Measurements from ENCODE around the gene ADGRV1. TPM values are rescaled to one million over a fixed set of nuclear protein-coding genes. Genes with fewer than 3 reads are reported as not detected.
A peak's percentile ranks its signal among the peaks of the same experiment; 100 is the strongest.
"Not testable (repeated sequence)": the region's sequence is repeated elsewhere in the genome, so short reads cannot be mapped to it uniquely, and the experiment has no call there.

ADGRV1 gene
- total and polyA plus RNA-seq, 8 donors: 12.5 to 36.4 (median 16.9) TPM

DNA sequence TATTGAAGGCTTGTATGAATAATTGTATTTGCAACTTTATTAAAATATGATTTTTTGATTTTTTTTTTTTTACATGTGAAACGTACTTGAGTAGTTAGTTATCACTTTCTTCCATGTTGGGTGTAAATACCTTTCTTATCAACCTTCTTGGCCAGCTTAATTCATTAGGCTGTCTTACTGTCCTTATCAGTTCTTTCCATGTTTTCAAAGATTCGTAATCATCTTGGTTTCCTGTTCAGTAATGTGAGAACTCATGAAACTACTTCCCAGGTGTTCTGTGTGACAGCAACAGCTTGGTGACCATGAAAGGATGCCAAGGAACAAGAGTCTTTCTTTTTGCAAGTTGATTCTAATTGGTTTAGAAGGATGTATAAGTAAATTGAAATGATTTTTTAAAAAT, 100.0 kb downstream of the ADGRV1 start:
- H3K9me3 ChIP-seq: no peaks in the 10 kb centered on the region
- H3K4me3 ChIP-seq: no peak overlapping the region
- H3K36me3 ChIP-seq: peaks cover 0 to 2% of the 10 kb centered on the region in 2 donors
- intact Hi-C loops (cut with DNase I): no loop called here
- ATAC-seq: no peak
- DNase-seq: no peak
- no peaks in the 10 kb centered on the region for H3K4me1 ChIP-seq
- TF ChIP-seq, protein P1, sequence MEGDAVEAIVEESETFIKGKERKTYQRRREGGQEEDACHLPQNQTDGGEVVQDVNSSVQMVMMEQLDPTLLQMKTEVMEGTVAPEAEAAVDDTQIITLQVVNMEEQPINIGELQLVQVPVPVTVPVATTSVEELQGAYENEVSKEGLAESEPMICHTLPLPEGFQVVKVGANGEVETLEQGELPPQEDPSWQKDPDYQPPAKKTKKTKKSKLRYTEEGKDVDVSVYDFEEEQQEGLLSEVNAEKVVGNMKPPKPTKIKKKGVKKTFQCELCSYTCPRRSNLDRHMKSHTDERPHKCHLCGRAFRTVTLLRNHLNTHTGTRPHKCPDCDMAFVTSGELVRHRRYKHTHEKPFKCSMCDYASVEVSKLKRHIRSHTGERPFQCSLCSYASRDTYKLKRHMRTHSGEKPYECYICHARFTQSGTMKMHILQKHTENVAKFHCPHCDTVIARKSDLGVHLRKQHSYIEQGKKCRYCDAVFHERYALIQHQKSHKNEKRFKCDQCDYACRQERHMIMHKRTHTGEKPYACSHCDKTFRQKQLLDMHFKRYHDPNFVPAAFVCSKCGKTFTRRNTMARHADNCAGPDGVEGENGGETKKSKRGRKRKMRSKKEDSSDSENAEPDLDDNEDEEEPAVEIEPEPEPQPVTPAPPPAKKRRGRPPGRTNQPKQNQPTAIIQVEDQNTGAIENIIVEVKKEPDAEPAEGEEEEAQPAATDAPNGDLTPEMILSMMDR (IDR thresholded peaks at IDR 0.05): no peak
- H3K27ac ChIP-seq: no peak overlapping the region
- no peaks in the 10 kb centered on the region for H3K27me3 ChIP-seq

DNA sequence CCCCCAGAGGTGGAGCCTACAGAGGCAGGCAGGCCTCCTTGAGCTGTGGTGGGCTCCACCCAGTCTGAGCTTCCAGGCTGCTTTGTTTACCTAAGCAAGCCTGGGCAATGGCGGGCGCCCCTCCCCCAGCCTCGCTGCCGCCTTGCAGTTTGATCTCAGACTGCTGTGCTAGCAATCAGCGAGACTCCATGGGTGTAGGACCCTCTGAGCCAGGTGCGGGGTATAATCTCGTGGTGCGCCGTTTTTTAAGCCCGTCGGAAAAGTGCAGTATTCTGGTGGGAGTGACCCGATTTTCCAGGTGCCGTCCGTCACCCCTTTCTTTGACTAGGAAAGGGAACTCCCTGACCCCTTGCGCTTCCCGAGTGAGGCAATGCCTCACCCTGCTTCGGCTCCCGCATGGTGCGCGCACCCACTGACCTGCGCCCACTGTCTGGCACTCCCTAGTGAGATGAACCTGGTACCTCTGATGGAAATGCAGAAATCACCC, 109.5 kb downstream of the ADGRV1 start:
- H3K4me3 ChIP-seq; H3K4me1 ChIP-seq; H3K27me3 ChIP-seq; H3K9me3 ChIP-seq; H3K27ac ChIP-seq; H3K36me3 ChIP-seq; intact Hi-C loops (cut with DNase I); ATAC-seq: not testable (repeated sequence)
- DNase-seq: peak in 1 of 4 donors; percentile 32

DNA sequence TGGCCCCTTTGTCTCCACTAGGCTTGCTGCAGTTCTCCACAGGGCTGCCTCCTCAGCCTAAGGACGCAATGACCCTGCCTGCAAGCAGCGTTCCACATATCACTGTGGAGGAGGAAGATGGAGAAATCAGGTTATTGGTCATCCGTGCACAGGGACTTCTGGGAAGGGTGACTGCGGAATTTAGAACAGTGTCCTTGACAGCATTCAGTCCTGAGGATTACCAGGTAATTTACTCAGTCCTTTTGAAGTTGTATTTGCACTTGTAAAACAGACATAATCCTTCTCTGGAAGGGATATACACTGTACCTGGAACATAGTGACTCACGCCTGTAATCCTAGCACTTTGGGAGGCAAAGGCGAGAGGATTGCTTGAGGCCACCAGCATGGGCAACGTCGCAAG, 116.6 kb downstream of the ADGRV1 start:
- intact Hi-C loops (cut with DNase I): no loop called here
- Histone ChIP-seq H3K36me3 (no peaks in the 10 kb centered on the region), H3K4me3 (no peak overlapping the region), H3K4me1 (no peaks in the 10 kb centered on the region), H3K9me3 (no peaks in the 10 kb centered on the region), H3K27me3 (no peaks in the 10 kb centered on the region), H3K27ac (no peak overlapping the region)
- no peak for DNase-seq
- ATAC-seq: no peak
- TF ChIP-seq, protein P1 (IDR thresholded peaks at IDR 0.05): no peak

DNA sequence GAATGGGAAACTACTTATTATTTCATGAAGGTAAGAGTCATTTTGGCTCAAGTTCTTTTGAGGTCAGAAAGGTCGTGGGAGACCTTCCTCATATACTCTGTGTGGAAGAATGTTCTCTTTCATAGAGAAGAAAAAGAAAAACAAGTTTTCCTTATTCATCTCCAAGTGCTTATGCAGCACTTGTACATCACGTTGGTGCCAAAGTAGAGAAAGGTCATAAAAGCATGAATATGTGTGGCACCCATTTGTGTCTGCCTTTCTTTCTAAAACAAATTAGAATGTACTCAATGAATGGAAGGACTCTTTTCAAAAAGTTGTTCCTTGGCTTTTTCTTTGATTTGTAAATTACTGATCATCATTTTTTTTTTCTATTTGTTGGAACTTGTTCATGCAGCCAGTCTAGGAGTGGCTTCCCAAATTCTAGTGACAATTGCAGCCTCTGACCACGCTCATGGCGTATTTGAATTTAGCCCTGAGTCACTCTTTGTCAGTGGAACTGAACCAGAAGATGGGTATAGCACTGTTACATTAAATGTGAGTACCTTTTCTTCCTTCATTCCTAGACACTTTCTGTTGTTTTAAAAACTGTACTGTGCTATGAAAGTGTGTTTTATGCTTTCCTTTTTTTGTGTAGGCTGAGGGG, 122.4 kb downstream of the ADGRV1 start:
- DNase-seq (no peak), ATAC-seq (no peak)
- Histone ChIP-seq H3K27ac (no peak overlapping the region), H3K27me3 (no peaks in the 10 kb centered on the region), H3K9me3 (no peaks in the 10 kb centered on the region), H3K36me3 (no peaks in the 10 kb centered on the region), H3K4me1 (no peaks in the 10 kb centered on the region), H3K4me3 (no peak overlapping the region)
- TF ChIP-seq, protein P1 (IDR thresholded peaks at IDR 0.05): no peak
- intact Hi-C loops (cut with DNase I): no loop called here

DNA sequence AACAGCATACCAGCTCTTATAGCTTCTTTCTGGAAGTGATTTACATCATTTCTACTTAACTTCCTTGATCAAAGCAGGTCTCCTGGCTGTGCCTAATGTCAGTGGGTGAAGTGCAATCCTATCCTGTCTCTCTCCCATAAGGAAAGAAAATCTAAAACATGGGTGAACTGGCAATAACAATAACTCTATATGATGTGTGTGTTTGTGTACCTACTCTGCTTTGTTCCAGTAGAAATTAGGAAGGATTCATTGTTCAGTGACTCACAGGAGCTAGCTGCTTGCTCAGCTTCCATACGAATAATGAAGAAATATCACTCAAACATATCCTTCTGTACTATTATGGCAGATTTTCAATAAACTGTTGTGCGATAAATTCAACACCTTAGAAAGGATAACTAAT, 123.7 kb downstream of the ADGRV1 start:
- intact Hi-C loops (cut with DNase I): no loop called here
- Histone ChIP-seq H3K36me3 (no peaks in the 10 kb centered on the region), H3K4me3 (no peak overlapping the region), H3K4me1 (no peaks in the 10 kb centered on the region), H3K9me3 (no peaks in the 10 kb centered on the region), H3K27ac (no peak overlapping the region), H3K27me3 (no peaks in the 10 kb centered on the region)
- TF ChIP-seq, protein P1 (IDR thresholded peaks at IDR 0.05): no peak
- DNase-seq (no peak), ATAC-seq (no peak)
